WTC11 (cell line): ENCODE results near the gene AANAT. TPM values are rescaled to one million over a fixed set of nuclear protein-coding genes. Genes with fewer than 3 reads are reported as not detected.

ENCODE experiments used
- ATAC-seq: fragments of 200-7000 bp; cut with Tn5 transposase; 2 replicates; pipeline ENCODE4 v1.10.0; 2021; ENCODE audit warnings: mild to moderate bottlenecking, moderate library complexity
- CTCF ChIA-PET: fragments of 300-600 bp; sonication (Branson Sonifier 250); formaldehyde crosslinking; loops from one replicate; lab custom pipeline; 2021; ENCODE audit warnings: antibody characterized with exemption; lab: Charles Lee
- POLR2A ChIA-PET: fragments of 350-600 bp; sonication (Branson Sonifier 250); formaldehyde crosslinking; loops from one replicate; lab custom pipeline; 2021; ENCODE audit warnings: antibody characterized with exemption; lab: Charles Lee
- DNase-seq: peaks from one replicate; pipeline ENCODE4 v3.0.0; 2021; ENCODE audit warnings: low spot score
- H3K27ac Mint-ChIP-seq: 2 replicates; pipeline ENCODE4 v1.8.0; 2021; ENCODE audit warnings: mixed read lengths
- H3K27me3 Mint-ChIP-seq: 2 replicates; pipeline ENCODE4 v1.8.0; 2021; ENCODE audit warnings: low read depth, mild to moderate bottlenecking, moderate library complexity, mixed read lengths
- H3K36me3 Mint-ChIP-seq: 2 replicates; pipeline ENCODE4 v1.8.0; 2021; ENCODE audit warnings: mixed read lengths
- H3K4me1 Mint-ChIP-seq: 2 replicates; pipeline ENCODE4 v1.8.0; 2022; ENCODE audit warnings: mixed read lengths
- H3K4me3 Mint-ChIP-seq: 2 replicates; pipeline ENCODE4 v1.8.0; 2021; ENCODE audit warnings: mild to moderate bottlenecking, moderate library complexity, mixed read lengths
- H3K9me3 Mint-ChIP-seq: 2 replicates; pipeline ENCODE4 v1.8.0; 2021; ENCODE audit warnings: mixed read lengths
- AFF4 ChIP-seq: sonication (generic); formaldehyde crosslinking; IDR thresholded peaks from 2 replicates; pipeline ENCODE4 v1.8.1; 2023; ENCODE audit warnings: mild to moderate bottlenecking, missing genetic modification reagents, borderline replicate concordance
- ATF1 ChIP-seq: sonication (generic); formaldehyde crosslinking; IDR thresholded peaks from 2 replicates; pipeline ENCODE4 v1.8.1; 2023; ENCODE audit warnings: mild to moderate bottlenecking, moderate library complexity, missing genetic modification reagents
- ATF6 ChIP-seq: sonication (generic); formaldehyde crosslinking; IDR thresholded peaks from 2 replicates; pipeline ENCODE4 v1.8.1; 2023; ENCODE audit warnings: mild to moderate bottlenecking, missing genetic modification reagents
- FOXP1 ChIP-seq: sonication (generic); formaldehyde crosslinking; IDR thresholded peaks from 2 replicates; pipeline ENCODE4 v1.8.0; 2022; ENCODE audit warnings: missing genetic modification reagents, mild to moderate bottlenecking, moderate library complexity, borderline replicate concordance
- GRHL2 ChIP-seq: fragments of 250-450 bp; sonication (Bioruptor Pico); IDR thresholded peaks from 2 replicates; pipeline ENCODE4 v1.8.0; 2022; ENCODE audit warnings: mild to moderate bottlenecking, moderate library complexity; ENCODE audit not compliant: insufficient replicate concordance, severe bottlenecking
- NR2C2 ChIP-seq: sonication (generic); formaldehyde crosslinking; IDR thresholded peaks from 2 replicates; pipeline ENCODE4 v1.8.0; 2022; ENCODE audit warnings: mild to moderate bottlenecking, missing genetic modification reagents
- SMAD4 ChIP-seq: sonication (generic); formaldehyde crosslinking; IDR thresholded peaks from 2 replicates; pipeline ENCODE4 v1.8.0; 2022; ENCODE audit warnings: mild to moderate bottlenecking, missing genetic modification reagents
- STAT6 ChIP-seq: sonication (generic); formaldehyde crosslinking; conservative IDR thresholded peaks from 2 replicates; pipeline ENCODE4 v1.8.1; 2023; ENCODE audit warnings: mild to moderate bottlenecking, low read depth, missing genetic modification reagents, moderate library complexity
- TEAD4 ChIP-seq: sonication (generic); formaldehyde crosslinking; IDR thresholded peaks from 2 replicates; pipeline ENCODE4 v1.8.0; 2022; ENCODE audit warnings: mild to moderate bottlenecking, missing genetic modification reagents
- USF1 ChIP-seq: sonication (generic); formaldehyde crosslinking; IDR thresholded peaks from 2 replicates; pipeline ENCODE4 v1.8.0; 2022; ENCODE audit warnings: mild to moderate bottlenecking, missing genetic modification reagents
- ZNF121 ChIP-seq: sonication (generic); formaldehyde crosslinking; IDR thresholded peaks from 2 replicates; pipeline ENCODE4 v1.8.0; 2023; ENCODE audit warnings: missing genetic modification reagents
- ZNF232 ChIP-seq: sonication (generic); formaldehyde crosslinking; IDR thresholded peaks from 2 replicates; pipeline ENCODE4 v1.8.0; 2022; ENCODE audit warnings: mild to moderate bottlenecking, missing genetic modification reagents
- ZNF425 ChIP-seq: fragments of 250-450 bp; sonication (Bioruptor Pico); conservative IDR thresholded peaks from 2 replicates; pipeline ENCODE4 v1.9.0; 2021; ENCODE audit warnings: mild to moderate bottlenecking
- ZNF512 ChIP-seq: sonication (generic); formaldehyde crosslinking; IDR thresholded peaks from 2 replicates; pipeline ENCODE4 v1.8.1; 2022; ENCODE audit warnings: missing genetic modification reagents, borderline replicate concordance
- ZNF532 ChIP-seq: fragments of 250-450 bp; sonication (Bioruptor Pico); IDR thresholded peaks from 2 replicates; pipeline ENCODE4 v1.9.0; 2021; ENCODE audit warnings: mild to moderate bottlenecking, borderline replicate concordance
- total RNA-seq: library from RNA; stranded (reverse); gene quantifications from 3 replicates; pipeline ENCODE4 v1.2.3, GENCODE V29; 2021

Gene AANAT
- total RNA-seq, 1 experiment from 2014 or later = 0.17 TPM

- no peak for TF ChIP-seq ZNF532 (CRISPR knock-in tag)
These were observed 7.9 kb downstream of the AANAT start (continued) for GRCh38 chr17:76475302-76475701.

GRCh38 chr17:76476736-76477135, 9.3 kb downstream of the AANAT start:
- CTCF ChIA-PET = interaction anchor here (1.1 to 2.1 kb wide), 5 partner anchors 10 to 79 kb away, joined by 4 to 8 read pairs (median 7); partner anchors contain the start of gene AANAT
- no peaks in the 10 kb centered on the region for H3K27me3 Mint-ChIP-seq
- TF ChIP-seq NR2C2 (CRISPR knock-in tag) (no peak), GRHL2 (CRISPR knock-in tag) (no peak), ZNF121 (CRISPR knock-in tag) (no peak), ATF6 (no peak), SMAD4 (CRISPR knock-in tag) (no peak), USF1 (CRISPR knock-in tag) (no peak), ATF1 (CRISPR knock-in tag) (no peak), STAT6 (CRISPR knock-in tag) (no peak), TEAD4 (CRISPR knock-in tag) (no peak)
- TF ChIP-seq, all 79 proteins: peak for 0
- POLR2A ChIA-PET = no interaction called here
- no peaks in the 10 kb centered on the region for H3K4me1 Mint-ChIP-seq
- H3K9me3 Mint-ChIP-seq = no peaks in the 10 kb centered on the region
- no peak for DNase-seq
- H3K36me3 Mint-ChIP-seq = peaks cover under 1% of the 10 kb centered on the region; the same call in 1 of the 2 replicates
- no peak overlapping the region for H3K4me3 Mint-ChIP-seq
- no peak overlapping the region for H3K27ac Mint-ChIP-seq
- ATAC-seq = no peak

- POLR2A ChIA-PET = no interaction called here
- Mint-ChIP-seq H3K36me3 (no peaks in the 10 kb centered on the region), H3K27me3 (no peaks in the 10 kb centered on the region), H3K9me3 (no peaks in the 10 kb centered on the region), H3K4me3 (no peak overlapping the region), H3K4me1 (no peaks in the 10 kb centered on the region), H3K27ac (no peak overlapping the region)
- no peak for ATAC-seq
- CTCF ChIA-PET = interaction anchor here (1.1 to 2.1 kb wide), 2 partner anchors 15 to 46 kb away, joined by 4 to 8 read pairs; no protein-coding TSS in a partner anchor
- DNase-seq = no peak
- TF ChIP-seq ZNF512 (CRISPR knock-in tag) = no peak
- no peak for TF ChIP-seq ZNF425 (CRISPR knock-in tag)
- no peak for TF ChIP-seq AFF4 (CRISPR knock-in tag)
- TF ChIP-seq FOXP1 (CRISPR knock-in tag) = no peak
- no peak for TF ChIP-seq ZNF232 (CRISPR knock-in tag)
These were observed 10.2 kb downstream of the AANAT start for GRCh38 chr17:76477576-76477975.
